ENCODE measurements around the gene ATG2A. TPM values are rescaled to one million over a fixed set of nuclear protein-coding genes. Genes with fewer than 3 reads are reported as not detected.

ATG2A gene
- total RNA-seq, 1 donor from 2014 or later: 24.8 TPM

GRCh38 chr11:64883575-64883974 lies 33.4 kb downstream of the ATG2A start:
- no peaks in the 10 kb centered on the region for H3K36me3 ChIP-seq (ENCODE audit: control insufficient read depth, insufficient read depth, low read length)
- no peak overlapping the region for H3K4me3 ChIP-seq (ENCODE audit: low read depth, low read length)
- H3K27me3 ChIP-seq (ENCODE audit: control insufficient read depth, insufficient read depth, low read length): no peaks in the 10 kb centered on the region
- TF ChIP-seq CTCF (IDR thresholded peaks at IDR 0.05; ENCODE audit: insufficient read depth, low read length, poor library complexity, severe bottlenecking): no peak
- no peak for DNase-seq (ENCODE audit: low read depth)

DNA sequence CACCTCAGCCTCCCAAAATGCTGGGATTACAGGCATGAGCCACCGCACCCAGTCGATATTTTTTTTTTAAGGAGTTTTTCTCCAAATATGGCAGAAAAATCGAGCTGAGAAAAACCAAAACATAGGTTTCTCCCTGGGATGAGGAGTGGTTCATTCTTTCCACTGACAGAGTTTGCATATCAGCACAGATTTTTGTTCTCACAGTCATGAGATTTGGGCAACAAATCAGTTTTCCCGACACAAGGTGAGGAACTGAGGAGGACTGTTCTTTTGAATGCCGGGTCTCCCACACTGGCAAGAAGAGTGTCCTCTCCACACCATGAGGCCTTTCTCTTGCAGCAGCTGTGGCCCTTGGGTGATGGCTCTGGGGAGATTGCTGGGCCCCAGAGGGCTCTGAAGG lies 34.8 kb downstream of the ATG2A start:
- no peak for TF ChIP-seq CTCF (IDR thresholded peaks at IDR 0.05; ENCODE audit: insufficient read depth, low read length, poor library complexity, severe bottlenecking)
- DNase-seq (ENCODE audit: low read depth): no peak
- no peak overlapping the region for H3K4me3 ChIP-seq (ENCODE audit: low read depth, low read length)
- no peaks in the 10 kb centered on the region for H3K36me3 ChIP-seq (ENCODE audit: control insufficient read depth, insufficient read depth, low read length)
- no peaks in the 10 kb centered on the region for H3K27me3 ChIP-seq (ENCODE audit: control insufficient read depth, insufficient read depth, low read length)

DNA sequence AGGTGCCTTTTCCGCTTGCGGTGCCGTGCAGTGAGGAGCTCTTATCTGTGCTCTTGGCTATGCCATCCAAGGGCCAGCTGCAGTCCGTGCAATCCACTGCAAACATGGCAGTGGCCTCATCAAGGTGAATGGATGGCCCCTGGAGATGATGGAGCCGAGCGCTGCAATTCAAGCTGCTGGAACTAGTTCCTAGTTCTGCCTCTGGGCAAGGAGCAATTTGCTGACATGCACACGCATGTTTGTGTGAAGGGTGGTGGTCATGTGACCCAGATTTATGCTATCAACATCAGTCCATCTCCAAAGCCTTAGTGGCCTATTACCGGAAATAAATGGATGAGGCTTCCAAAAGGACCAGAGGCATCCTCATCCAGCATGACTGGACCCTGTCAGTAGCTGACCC lies 35.5 kb downstream of the ATG2A start:
- TF ChIP-seq CTCF (IDR thresholded peaks at IDR 0.05; ENCODE audit: insufficient read depth, low read length, poor library complexity, severe bottlenecking): no peak
- Histone ChIP-seq H3K4me3 (ENCODE audit: low read depth, low read length) (no peak overlapping the region), H3K36me3 (ENCODE audit: control insufficient read depth, insufficient read depth, low read length) (no peaks in the 10 kb centered on the region), H3K27me3 (ENCODE audit: control insufficient read depth, insufficient read depth, low read length) (no peaks in the 10 kb centered on the region)
- no peak for DNase-seq (ENCODE audit: low read depth)

- DNase-seq (ENCODE audit: low read depth): no peak
- H3K4me3 ChIP-seq (ENCODE audit: low read depth, low read length): no peak overlapping the region
- H3K27me3 ChIP-seq (ENCODE audit: control insufficient read depth, insufficient read depth, low read length): no peaks in the 10 kb centered on the region
- TF ChIP-seq CTCF (IDR thresholded peaks at IDR 0.05; ENCODE audit: insufficient read depth, low read length, poor library complexity, severe bottlenecking): no peak
- no peaks in the 10 kb centered on the region for H3K36me3 ChIP-seq (ENCODE audit: control insufficient read depth, insufficient read depth, low read length)
Measured at GRCh38 chr11:64880240-64881001, 36.6 kb downstream of the ATG2A start.

- Histone ChIP-seq H3K36me3 (ENCODE audit: control insufficient read depth, insufficient read depth, low read length) (no peaks in the 10 kb centered on the region), H3K27me3 (ENCODE audit: control insufficient read depth, insufficient read depth, low read length) (no peaks in the 10 kb centered on the region), H3K4me3 (ENCODE audit: low read depth, low read length) (peak overlapping the region; percentile 61)
- no peak for DNase-seq (ENCODE audit: low read depth)
- TF ChIP-seq CTCF (IDR thresholded peaks at IDR 0.05; ENCODE audit: insufficient read depth, low read length, poor library complexity, severe bottlenecking): no peak
Measured at GRCh38 chr11:64879244-64879900, 37.6 kb downstream of the ATG2A start.
